Activated CD8-positive, alpha-beta memory T cell treated with anti-CD3 and anti-CD28 coated beads, Interleukin-2, amount 50 U/mL, for 1 hour (primary cell): Measurements from ENCODE around the gene ARID4A.
"Not testable (repeated sequence)": the region's sequence is repeated elsewhere in the genome, so short reads cannot be mapped to it uniquely, and the experiment has no call there.

Experiments used
- DNase-seq: peaks from one replicate; pipeline ENCODE4 v3.0.0-alpha.2; 2020; ENCODE audit errors: extremely low read depth

Gene ARID4A

GRCh38 chr14:58294201-58294600 is 4.2 kb upstream of the ARID4A start:
- no peak for DNase-seq

- DNase-seq: no peak
These were observed 1.6 kb upstream of the ARID4A start for GRCh38 chr14:58296726-58297125.

- no peak for DNase-seq
These were observed 968 bp upstream of the ARID4A start for GRCh38 chr14:58297412-58297761.

GRCh38 chr14:58297762-58298476 is 436 bp upstream of the ARID4A start:
- peak; percentile 98 for DNase-seq

- DNase-seq: no peak
These were observed 1.3 kb downstream of the ARID4A start for GRCh38 chr14:58299401-58300330.

DNA sequence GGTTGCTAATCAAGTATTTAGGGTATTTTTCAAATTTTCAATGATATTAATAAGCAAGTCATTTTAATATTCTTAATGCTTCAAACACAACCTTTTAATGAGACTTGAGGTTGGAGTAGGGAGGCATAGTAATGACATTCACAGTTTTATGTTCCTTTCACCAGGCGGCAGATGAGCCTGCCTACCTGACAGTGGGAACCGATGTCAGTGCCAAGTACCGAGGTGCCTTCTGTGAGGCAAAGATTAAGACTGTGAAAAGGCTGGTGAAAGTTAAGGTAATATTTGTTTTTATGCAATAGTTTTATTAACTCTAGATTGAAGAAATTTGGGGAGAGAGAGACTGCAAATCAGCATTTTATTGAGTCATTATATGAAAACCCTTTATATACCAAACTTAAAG is 3.1 kb downstream of the ARID4A start:
- DNase-seq: no peak

GRCh38 chr14:58305730-58306129 is 7.4 kb downstream of the ARID4A start:
- DNase-seq: no peak

GRCh38 chr14:58307597-58308316 is 9.4 kb downstream of the ARID4A start:
- no peak for DNase-seq

- DNase-seq: no peak
These were observed 10.7 kb downstream of the ARID4A start for GRCh38 chr14:58309086-58309485.

DNA sequence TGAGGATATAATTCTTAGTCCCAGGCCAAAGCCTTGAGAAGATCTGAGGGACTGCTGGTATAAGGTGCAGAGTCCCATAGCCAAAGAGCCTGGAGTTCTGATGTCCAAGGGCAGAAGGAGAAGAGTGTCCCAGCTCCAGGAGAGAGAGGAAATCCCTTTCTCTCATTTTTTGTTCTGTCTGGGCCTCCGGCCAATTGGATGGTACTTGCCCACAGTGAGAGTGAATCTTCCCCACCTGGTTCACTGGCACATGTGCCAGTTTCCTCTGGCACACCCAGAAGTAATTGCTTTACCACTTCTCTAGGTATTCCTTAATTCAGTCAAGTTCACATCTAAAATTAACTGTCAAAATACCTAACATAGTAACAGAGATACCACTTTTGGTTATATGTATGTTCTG is 15.3 kb downstream of the ARID4A start:
- DNase-seq: no peak

GRCh38 chr14:58315606-58316005 is 17.3 kb downstream of the ARID4A start:
- DNase-seq: no peak

DNA sequence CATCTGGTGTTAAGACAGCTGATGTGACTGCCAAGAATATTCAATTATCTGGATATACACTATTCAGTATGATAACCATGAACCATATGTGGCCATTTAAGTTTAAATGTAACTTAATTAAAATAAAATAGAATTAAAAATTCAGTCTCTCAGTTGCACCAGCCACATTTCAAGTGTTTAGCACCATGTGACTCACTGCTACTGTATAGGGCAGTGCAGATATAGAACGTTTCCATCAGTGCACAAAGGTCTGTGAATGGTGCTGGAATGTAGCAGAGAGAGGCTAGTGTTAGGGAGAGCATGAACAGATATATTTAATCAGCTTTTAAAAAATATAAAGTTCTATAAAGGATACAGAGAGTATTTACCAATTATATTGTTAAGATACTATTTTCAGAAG is 28.7 kb downstream of the ARID4A start:
- DNase-seq: no peak

DNA sequence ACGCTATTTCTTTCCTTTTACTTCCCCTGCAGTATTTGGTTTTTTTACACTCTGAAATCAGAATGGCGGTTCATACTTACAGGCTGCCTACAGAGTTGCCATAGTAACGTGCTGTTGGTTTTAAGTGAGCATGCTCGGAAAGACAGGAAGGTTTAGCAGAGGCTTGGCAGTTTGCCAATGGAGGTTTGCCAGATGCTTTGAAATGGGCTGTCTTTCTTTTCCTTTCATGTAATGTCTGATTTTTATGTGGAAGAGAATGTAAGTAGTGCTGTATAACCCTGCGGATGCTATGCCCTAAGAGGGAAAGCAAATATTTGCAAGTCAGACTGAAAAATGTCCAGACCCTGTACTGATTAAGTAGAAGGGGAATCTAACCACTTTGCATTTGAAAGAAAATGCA is 32.8 kb downstream of the ARID4A start:
- DNase-seq: peak; percentile 92

- DNase-seq: no peak
These were observed 34.2 kb downstream of the ARID4A start for GRCh38 chr14:58332561-58332960.

- DNase-seq: not testable (repeated sequence)
These were observed 41.3 kb downstream of the ARID4A start for GRCh38 chr14:58339666-58340065.

- DNase-seq: no peak
These were observed 42.9 kb downstream of the ARID4A start for GRCh38 chr14:58341152-58341748.

DNA sequence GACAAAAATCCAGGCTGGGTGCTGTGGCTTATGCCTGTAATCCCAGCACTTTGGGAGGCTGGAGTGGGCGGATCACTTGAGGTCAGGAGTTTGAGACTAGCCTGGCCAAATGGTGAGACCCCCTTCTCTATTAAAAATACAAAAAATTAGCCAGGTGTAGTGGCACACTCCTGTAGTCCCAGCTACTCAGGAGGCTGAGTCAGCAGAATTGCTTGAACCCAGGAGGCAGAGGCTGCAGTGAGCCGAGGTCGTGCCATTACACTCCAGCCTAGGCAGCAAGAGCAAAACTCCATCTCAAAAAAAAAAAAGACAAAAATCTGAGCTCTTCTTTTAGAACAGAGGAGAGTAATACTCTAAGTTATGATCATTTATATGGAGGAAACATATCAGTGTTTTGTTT is 45.2 kb downstream of the ARID4A start:
- not testable (repeated sequence) for DNase-seq

DNA sequence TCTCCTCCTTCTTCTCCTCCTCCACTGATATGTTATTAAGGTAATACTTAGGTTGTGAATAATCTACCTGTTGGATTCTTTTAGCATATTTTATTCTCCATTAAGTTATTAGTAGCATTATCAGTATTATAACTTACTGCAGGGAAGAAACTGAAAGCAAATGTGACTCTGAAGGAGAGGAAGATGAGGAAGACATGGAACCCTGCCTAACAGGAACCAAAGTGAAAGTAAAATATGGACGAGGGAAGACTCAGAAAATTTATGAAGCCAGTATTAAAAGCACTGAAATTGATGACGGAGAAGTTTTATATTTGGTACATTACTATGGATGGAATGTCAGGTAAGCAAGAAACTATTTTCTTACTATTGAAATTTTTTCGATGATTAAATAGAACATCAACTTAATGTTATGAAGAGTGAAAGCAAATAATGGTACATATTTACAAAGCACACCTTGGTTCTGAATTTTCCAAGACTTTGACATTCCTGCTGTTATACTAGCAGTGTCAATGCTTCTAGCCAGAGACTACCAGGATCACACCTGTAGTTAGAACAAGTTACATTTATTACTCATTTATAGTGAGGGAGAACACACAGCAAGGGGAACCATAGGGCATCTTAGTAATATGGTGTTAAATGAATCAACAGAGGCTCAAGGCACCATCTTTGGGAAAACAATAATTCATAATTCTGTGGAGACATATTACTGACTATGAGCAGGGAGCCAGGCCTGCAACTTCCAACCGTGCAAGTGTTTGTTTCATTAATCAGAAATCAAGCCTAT is 55.4 kb downstream of the ARID4A start:
- DNase-seq: no peak

GRCh38 chr14:58354808-58355207 is 56.5 kb downstream of the ARID4A start:
- no peak for DNase-seq

DNA sequence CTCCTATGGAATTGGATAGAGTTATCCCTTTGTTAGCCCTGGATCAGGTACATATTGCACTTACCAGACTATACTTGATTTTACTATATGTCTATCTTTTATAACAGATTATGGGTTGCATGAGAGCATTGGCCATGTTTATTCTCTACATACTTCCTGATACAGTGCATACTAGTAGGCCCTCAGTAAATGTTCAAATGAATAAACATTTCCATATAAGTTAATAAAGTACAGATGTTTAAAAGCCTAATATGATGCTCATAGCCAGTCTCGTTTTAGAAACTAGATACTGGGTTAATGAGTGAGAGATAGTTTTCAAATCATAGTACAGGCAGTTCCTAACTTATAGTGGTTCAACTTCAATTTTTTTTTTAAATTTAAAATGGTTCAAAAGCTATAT is 57.9 kb downstream of the ARID4A start:
- no peak for DNase-seq

GRCh38 chr14:58362272-58362671 is 63.9 kb downstream of the ARID4A start:
- not testable (repeated sequence) for DNase-seq
